Muscle of arm (tissue), 12 donors: ENCODE results near the gene ATAD3C. TPM values are rescaled to one million over a fixed set of nuclear protein-coding genes. Genes with fewer than 3 reads are reported as not detected.
"Not testable (repeated sequence)": the region's sequence is repeated elsewhere in the genome, so short reads cannot be mapped to it uniquely, and the experiment has no call there.

Source experiments
- DNase-seq: peaks from one replicate; pipeline ENCODE4 v3.0.0-alpha.2; 2013
- polyA plus RNA-seq, 12 donors: library from polyadenylated mRNA; unstranded; fragments of 120-200 nt; gene quantifications; one replicate each; pipeline ENCODE4 v1.2.1, GENCODE V29; 2013; ENCODE audit not compliant: insufficient read length in 12 of 12

Gene ATAD3C
- polyA plus RNA-seq, 12 donors = 0.33 to 2.8 (median 0.64) TPM; not detected in 2

- no peak for DNase-seq
These were observed 7.3 kb upstream of the ATAD3C start for GRCh38 chr1:1442069-1442770.

- not testable (repeated sequence) for DNase-seq
These were observed 2.9 kb upstream of the ATAD3C start for GRCh38 chr1:1446631-1447030.

- not testable (repeated sequence) for DNase-seq
These were observed 1.1 kb downstream of the ATAD3C start for GRCh38 chr1:1450616-1451015.

GRCh38 chr1:1451696-1452364 lies 2.3 kb downstream of the ATAD3C start:
- DNase-seq = no peak

GRCh38 chr1:1452365-1452739 lies 2.9 kb downstream of the ATAD3C start:
- not testable (repeated sequence) for DNase-seq

- no peak for DNase-seq
These were observed 3.4 kb downstream of the ATAD3C start for GRCh38 chr1:1452882-1453281.

GRCh38 chr1:1454286-1455056 lies 5.0 kb downstream of the ATAD3C start:
- not testable (repeated sequence) for DNase-seq

- DNase-seq = no peak
These were observed 5.9 kb downstream of the ATAD3C start for GRCh38 chr1:1455366-1455884.

GRCh38 chr1:1455934-1456333 lies 6.4 kb downstream of the ATAD3C start:
- DNase-seq = not testable (repeated sequence)

- DNase-seq = not testable (repeated sequence)
These were observed 7.3 kb downstream of the ATAD3C start for GRCh38 chr1:1456683-1457255.

GRCh38 chr1:1459156-1459555 lies 9.7 kb downstream of the ATAD3C start:
- not testable (repeated sequence) for DNase-seq

- DNase-seq = not testable (repeated sequence)
These were observed 10.2 kb downstream of the ATAD3C start for GRCh38 chr1:1459711-1460110.

GRCh38 chr1:1460540-1461130 lies 11.1 kb downstream of the ATAD3C start:
- no peak for DNase-seq

GRCh38 chr1:1461721-1462317 lies 12.3 kb downstream of the ATAD3C start:
- DNase-seq = no peak

GRCh38 chr1:1462318-1462966 lies 13.0 kb downstream of the ATAD3C start:
- DNase-seq = no peak

GRCh38 chr1:1463312-1463711 lies 13.8 kb downstream of the ATAD3C start:
- DNase-seq = no peak

- DNase-seq = not testable (repeated sequence)
These were observed 18.9 kb downstream of the ATAD3C start for GRCh38 chr1:1468196-1468985.

- DNase-seq = no peak
These were observed 21.3 kb downstream of the ATAD3C start for GRCh38 chr1:1470626-1471388.
